ENCODE measurements around the gene GTSF1L. TPM values are rescaled to one million over a fixed set of nuclear protein-coding genes. Genes with fewer than 3 reads are reported as not detected.

The GTSF1L gene
- total and polyA plus RNA-seq, 3 experiments from 2014 or later, result not detected

- no peak for DNase-seq
- POLR2A ChIA-PET, result no interaction called here
- Mint-ChIP-seq H3K36me3 (no peaks in the 10 kb centered on the region), H3K27ac (no peak overlapping the region), H3K4me1 (no peaks in the 10 kb centered on the region), H3K9me3 (no peaks in the 10 kb centered on the region), H3K27me3 (no peaks in the 10 kb centered on the region), H3K4me3 (no peak overlapping the region)
- no peak overlapping the region for H3K27ac ChIP-seq (ENCODE audit: low read depth, low read length)
- H3K9me3 ChIP-seq (ENCODE audit: low read length), result no peaks in the 10 kb centered on the region
- H3K36me3 ChIP-seq (ENCODE audit: insufficient read depth, low read length), result no peaks in the 10 kb centered on the region
- no peaks in the 10 kb centered on the region for H3K4me1 ChIP-seq (ENCODE audit: insufficient read depth, low read length)
- CTCF ChIA-PET, result no interaction called here
- no peak overlapping the region for H3K4me3 ChIP-seq (ENCODE audit: low read length)
- H3K27me3 ChIP-seq (ENCODE audit: insufficient read depth, low read length, poor library complexity, severe bottlenecking), result no peaks in the 10 kb centered on the region
Measured at GRCh38 chr20:43686820-43687219, 40.0 kb downstream of the GTSF1L start.

- Histone ChIP-seq H3K4me3 (ENCODE audit: low read length) (no peak overlapping the region), H3K27ac (ENCODE audit: low read depth, low read length) (no peak overlapping the region), H3K9me3 (ENCODE audit: low read length) (no peaks in the 10 kb centered on the region), H3K4me1 (ENCODE audit: insufficient read depth, low read length) (no peaks in the 10 kb centered on the region), H3K27me3 (ENCODE audit: insufficient read depth, low read length, poor library complexity, severe bottlenecking) (no peaks in the 10 kb centered on the region), H3K36me3 (ENCODE audit: insufficient read depth, low read length) (no peaks in the 10 kb centered on the region)
- H3K27ac Mint-ChIP-seq, result no peak overlapping the region
- DNase-seq, result no peak
- CTCF ChIA-PET, result no interaction called here
- no peak overlapping the region for H3K4me3 Mint-ChIP-seq
- no peaks in the 10 kb centered on the region for H3K27me3 Mint-ChIP-seq
- H3K36me3 Mint-ChIP-seq, result no peaks in the 10 kb centered on the region
- POLR2A ChIA-PET, result no interaction called here
- H3K9me3 Mint-ChIP-seq, result no peaks in the 10 kb centered on the region
- H3K4me1 Mint-ChIP-seq, result no peaks in the 10 kb centered on the region
Measured at GRCh38 chr20:43682446-43682845, 44.4 kb downstream of the GTSF1L start.

GRCh38 chr20:43681991-43682410, 44.8 kb downstream of the GTSF1L start:
- Histone ChIP-seq H3K36me3 (ENCODE audit: insufficient read depth, low read length) (no peaks in the 10 kb centered on the region), H3K4me3 (ENCODE audit: low read length) (no peak overlapping the region), H3K4me1 (ENCODE audit: insufficient read depth, low read length) (no peaks in the 10 kb centered on the region), H3K27ac (ENCODE audit: low read depth, low read length) (no peak overlapping the region), H3K27me3 (ENCODE audit: insufficient read depth, low read length, poor library complexity, severe bottlenecking) (no peaks in the 10 kb centered on the region), H3K9me3 (ENCODE audit: low read length) (no peaks in the 10 kb centered on the region)
- Mint-ChIP-seq H3K27me3 (no peaks in the 10 kb centered on the region), H3K4me3 (peak overlapping the region in 1 of 7 donors; percentile 36), H3K9me3 (no peaks in the 10 kb centered on the region), H3K27ac (no peak overlapping the region), H3K4me1 (no peaks in the 10 kb centered on the region), H3K36me3 (no peaks in the 10 kb centered on the region)
- ChIA-PET POLR2A (no interaction called here), CTCF (no interaction called here)
- peak in 1 of 5 donors; percentile 9 for DNase-seq

- Mint-ChIP-seq H3K27me3 (peaks cover 0 to 1% of the 10 kb centered on the region in 2 donors), H3K9me3 (no peaks in the 10 kb centered on the region), H3K27ac (no peak overlapping the region), H3K4me1 (no peaks in the 10 kb centered on the region), H3K36me3 (no peaks in the 10 kb centered on the region), H3K4me3 (peak overlapping the region in 1 of 7 donors; percentile 36)
- ChIA-PET CTCF (no interaction called here), POLR2A (no interaction called here)
- no peaks in the 10 kb centered on the region for H3K36me3 ChIP-seq (ENCODE audit: insufficient read depth, low read length)
- DNase-seq, result no peak
- no peaks in the 10 kb centered on the region for H3K9me3 ChIP-seq (ENCODE audit: low read length)
- H3K27me3 ChIP-seq (ENCODE audit: insufficient read depth, low read length, poor library complexity, severe bottlenecking), result no peaks in the 10 kb centered on the region
- no peak overlapping the region for H3K27ac ChIP-seq (ENCODE audit: low read depth, low read length)
- H3K4me1 ChIP-seq (ENCODE audit: insufficient read depth, low read length), result no peaks in the 10 kb centered on the region
- H3K4me3 ChIP-seq (ENCODE audit: low read length), result no peak overlapping the region
Measured at GRCh38 chr20:43681468-43681942, 45.3 kb downstream of the GTSF1L start.

- H3K36me3 Mint-ChIP-seq, result no peaks in the 10 kb centered on the region
- H3K27me3 ChIP-seq (ENCODE audit: insufficient read depth, low read length, poor library complexity, severe bottlenecking), result no peaks in the 10 kb centered on the region
- no peaks in the 10 kb centered on the region for H3K9me3 ChIP-seq (ENCODE audit: low read length)
- POLR2A ChIA-PET, result no interaction called here
- no peak overlapping the region for H3K4me3 Mint-ChIP-seq
- H3K9me3 Mint-ChIP-seq, result no peaks in the 10 kb centered on the region
- H3K27ac ChIP-seq (ENCODE audit: low read depth, low read length), result no peak overlapping the region
- CTCF ChIA-PET, result no interaction called here
- H3K4me1 ChIP-seq (ENCODE audit: insufficient read depth, low read length), result no peaks in the 10 kb centered on the region
- H3K4me3 ChIP-seq (ENCODE audit: low read length), result no peak overlapping the region
- no peaks in the 10 kb centered on the region for H3K4me1 Mint-ChIP-seq
- no peaks in the 10 kb centered on the region for H3K36me3 ChIP-seq (ENCODE audit: insufficient read depth, low read length)
- DNase-seq, result no peak
- no peak overlapping the region for H3K27ac Mint-ChIP-seq
- peaks cover 0 to 1% of the 10 kb centered on the region in 2 donors for H3K27me3 Mint-ChIP-seq
Measured at GRCh38 chr20:43680981-43681380, 45.8 kb downstream of the GTSF1L start.

GRCh38 chr20:43676368-43676767, 50.4 kb downstream of the GTSF1L start:
- Histone ChIP-seq H3K27me3 (ENCODE audit: insufficient read depth, low read length, poor library complexity, severe bottlenecking) (no peaks in the 10 kb centered on the region), H3K36me3 (ENCODE audit: insufficient read depth, low read length) (no peaks in the 10 kb centered on the region), H3K4me1 (ENCODE audit: insufficient read depth, low read length) (no peaks in the 10 kb centered on the region), H3K4me3 (ENCODE audit: low read length) (no peak overlapping the region), H3K27ac (ENCODE audit: low read depth, low read length) (no peak overlapping the region), H3K9me3 (ENCODE audit: low read length) (no peaks in the 10 kb centered on the region)
- H3K27me3 Mint-ChIP-seq, result peaks cover 6 to 8% of the 10 kb centered on the region in 2 donors
- DNase-seq, result no peak
- H3K4me1 Mint-ChIP-seq, result no peaks in the 10 kb centered on the region
- ChIA-PET CTCF (no interaction called here), POLR2A (no interaction called here)
- H3K9me3 Mint-ChIP-seq, result peaks cover 0 to 5% (median 0%) of the 10 kb centered on the region in 5 donors
- H3K27ac Mint-ChIP-seq, result no peak overlapping the region
- no peak overlapping the region for H3K4me3 Mint-ChIP-seq
- peaks cover 0 to 6% (median 2%) of the 10 kb centered on the region in 3 donors for H3K36me3 Mint-ChIP-seq

Other genes starting within 250 kb of the GTSF1L start
- 1 to 10 TPM; 4.6 to 5.2 TPM for gene L3MBTL1, start 219.3 kb downstream of the GTSF1L start, total RNA-seq
- gene L3MBTL1, start 219.3 kb downstream of the GTSF1L start, polyA plus RNA-seq, result 1.8 TPM
- gene SGK2, start 168.0 kb downstream of the GTSF1L start, total RNA-seq, result under 1 TPM; 0.11 to 0.24 TPM
- not detected for gene SGK2, start 168.0 kb downstream of the GTSF1L start, polyA plus RNA-seq
- 10 to 100 TPM; 20.2 to 21.3 TPM for gene IFT52, start 136.1 kb downstream of the GTSF1L start, total RNA-seq
- 31.6 TPM for gene IFT52, start 136.1 kb downstream of the GTSF1L start, polyA plus RNA-seq
- 10 to 100 TPM; 78.3 to 78.6 TPM for gene MYBL2, start 59.9 kb downstream of the GTSF1L start, total RNA-seq
- gene MYBL2, start 59.9 kb downstream of the GTSF1L start, polyA plus RNA-seq, result 0.20 TPM
- gene TOX2, start 187.8 kb upstream of the GTSF1L start, total RNA-seq, result under 1 TPM; 0.35 to 0.39 TPM
- gene TOX2, start 187.8 kb upstream of the GTSF1L start, polyA plus RNA-seq, result 1.2 TPM